K562 (cell line): ENCODE results near the gene PLCL2. TPM values are rescaled to one million over a fixed set of nuclear protein-coding genes. Genes with fewer than 3 reads are reported as not detected.

Experiments
- ATAC-seq: fragments of 200-7000 bp; cut with Tn5 transposase; 3 replicates; pipeline ENCODE4 v1.9.1; 2020; ENCODE audit warnings: moderate library complexity
- BruUV-seq: library from RNA; stranded (reverse); fragments of 400-500 nt; replicated peaks from 2 replicates; lab custom pipeline; 2021; lab: Mats Ljungman, UMichigan
- CTCF ChIA-PET: fragments of 300-600 bp; formaldehyde crosslinking; extraction: SDS; loops from one replicate; lab custom pipeline; 2021; ENCODE audit warnings: low intra/inter-chr PET ratio; lab: Yijun Ruan, JAX
- POLR2A ChIA-PET: fragments of 300-600, 350-650 bp; sonication (Branson Sonifier 250); formaldehyde crosslinking; extraction: SDS; loops from one replicate; lab custom pipeline; 2021; ENCODE audit warnings: antibody characterized with exemption, inconsistent platforms; lab: Yijun Ruan, JAX
- DNase-seq, 4 experiments: peaks; one replicate each; pipeline versions ENCODE4 v3.0.0 to v3.0.0-alpha.2; 2011 to 2018; ENCODE audit warnings: low spot score in 3 of 4, mixed read lengths in 3 of 4; ENCODE audit errors: extremely low read depth in 1 of 4
- FAIRE-seq: peaks from 2 replicates; lab custom pipeline; 2011; peaks lifted over from hg19 to GRCh38; lab: Jason Lieb, UNC
- H2AFZ ChIP-seq: 2 replicates; pipeline ENCODE4 v1.6.0; 2011; ENCODE audit warnings: low read depth, low read length, control low read depth, inconsistent platforms
- H3K27ac ChIP-seq: fragments of 200-600 bp; 3 replicates; pipeline ENCODE4 v1.8.0; 2011; ENCODE audit warnings: low read depth, mild to moderate bottlenecking, control low read depth, inconsistent platforms, low read length, moderate library complexity, mixed read lengths; ENCODE audit errors: extremely low read depth
- H3K27me3 ChIP-seq, 2 experiments: fragments of 300-600 bp in 1 of 2; 2 replicates in 1 of 2; 3 replicates in 1 of 2; pipeline versions ENCODE4 v1.6.0 to v1.8.0; 2011; ENCODE audit warnings: inconsistent platforms in 2 of 2, low read length in 2 of 2, mild to moderate bottlenecking in 1 of 2, mixed read lengths in 1 of 2, moderate library complexity in 1 of 2; ENCODE audit not compliant: control insufficient read depth in 2 of 2, insufficient read depth in 2 of 2
- H3K36me3 ChIP-seq: fragments of 300-600 bp; 3 replicates; pipeline ENCODE4 v1.8.0; 2011; ENCODE audit warnings: mild to moderate bottlenecking, low read length, inconsistent platforms; ENCODE audit not compliant: control insufficient read depth, insufficient read depth
- H3K4me1 ChIP-seq, 2 experiments: fragments of 200-600 bp in 1 of 2; replicated peaks in 1 of 2; 2 replicates in 1 of 2; 3 replicates in 1 of 2; pipeline versions ENCODE4 v1.5.1 to v1.8.0; 2011; ENCODE audit warnings: inconsistent platforms in 2 of 2, low read length in 2 of 2, mild to moderate bottlenecking in 1 of 2, mixed read lengths in 1 of 2, moderate library complexity in 1 of 2; ENCODE audit not compliant: control insufficient read depth in 2 of 2, insufficient read depth in 2 of 2
- H3K4me2 ChIP-seq: 2 replicates; pipeline ENCODE4 v1.6.1; 2011; ENCODE audit warnings: low read length, control low read depth, inconsistent platforms, mixed read lengths; ENCODE audit not compliant: insufficient read depth
- H3K4me3 ChIP-seq: fragments of 200-600 bp; sonication (generic), shearing (Covaris generic); 2 replicates; pipeline ENCODE4 v1.5.1; 2016; ENCODE audit warnings: control low read depth, inconsistent platforms
- H3K79me2 ChIP-seq: fragments of 200-600 bp; 3 replicates; pipeline ENCODE4 v1.8.0; 2011; ENCODE audit warnings: low read length, inconsistent platforms; ENCODE audit not compliant: control insufficient read depth, insufficient read depth
- H3K9ac ChIP-seq, 2 experiments: 2 replicates each; pipeline versions ENCODE4 v1.6.0 to v1.6.1; 2011; ENCODE audit warnings: low read depth in 2 of 2, low read length in 2 of 2, control low read depth in 1 of 2, inconsistent platforms in 1 of 2, mild to moderate bottlenecking in 1 of 2, mixed read lengths in 1 of 2; ENCODE audit not compliant: insufficient read depth in 1 of 2
- H3K9me1 ChIP-seq: one replicate; pipeline ENCODE4 v1.6.0; 2011; ENCODE audit warnings: inconsistent platforms, mild to moderate bottlenecking, low read length, moderate library complexity; ENCODE audit not compliant: control insufficient read depth, insufficient read depth
- H3K9me3 ChIP-seq: replicated peaks from 2 replicates; pipeline ENCODE4 v1.5.1; 2011; ENCODE audit warnings: low read depth, low read length, inconsistent platforms; ENCODE audit not compliant: control insufficient read depth, insufficient read depth
- H4K20me1 ChIP-seq: replicated peaks from 2 replicates; pipeline ENCODE4 v1.6.1; 2011; ENCODE audit warnings: low read length, inconsistent platforms, mixed read lengths; ENCODE audit not compliant: control insufficient read depth, insufficient read depth
- MAFG ChIP-seq: fragments of 450-650 bp; conservative IDR thresholded peaks from 2 replicates; pipeline ENCODE4 v1.6.1; 2016; ENCODE audit warnings: missing genetic modification characterization, missing compliant biosample characterization
- MTA1 ChIP-seq: fragments of 450-650 bp; IDR thresholded peaks from 2 replicates; pipeline ENCODE4 v1.6.1; 2017; ENCODE audit warnings: borderline replicate concordance
- MTF1 ChIP-seq: fragments of 250-450 bp; sonication (Bioruptor Pico); IDR thresholded peaks from 2 replicates; pipeline ENCODE4 v1.9.0; 2021; ENCODE audit warnings: moderate library complexity, mild to moderate bottlenecking, inconsistent platforms, borderline replicate concordance
- POLR3A ChIP-seq: IDR thresholded peaks from 2 replicates; pipeline ENCODE4 v1.6.1; 2011; ENCODE audit warnings: borderline replicate concordance, mild to moderate bottlenecking, moderate library complexity; ENCODE audit not compliant: insufficient read length, insufficient read depth; ENCODE audit errors: extremely low read depth
- SMARCA4 ChIP-seq: fragments of 450-650 bp; IDR thresholded peaks from 2 replicates; pipeline ENCODE4 v1.6.1; 2016
- ZNF165 ChIP-seq: fragments of 250-450 bp; sonication (Bioruptor Pico); IDR thresholded peaks from 2 replicates; pipeline ENCODE4 v1.4.0; 2020; ENCODE audit warnings: borderline replicate concordance
- ZNF232 ChIP-seq: sonication (generic); formaldehyde crosslinking; IDR thresholded peaks from 2 replicates; pipeline ENCODE4 v1.8.0; 2022; ENCODE audit warnings: mild to moderate bottlenecking, missing genetic modification reagents
- ZNF316 ChIP-seq: fragments of 450-650 bp; IDR thresholded peaks from 2 replicates; pipeline ENCODE4 v1.6.1; 2016
- ZNF668 ChIP-seq: fragments of 250-450 bp; sonication (Bioruptor Pico); IDR thresholded peaks from 2 replicates; pipeline ENCODE4 v1.8.0; 2022; ENCODE audit warnings: mild to moderate bottlenecking, inconsistent platforms
- ZNF79 ChIP-seq: fragments of 250-450 bp; sonication (Bioruptor Pico); IDR thresholded peaks from 2 replicates; pipeline ENCODE4 v1.4.0; 2020; ENCODE audit warnings: low read depth, mild to moderate bottlenecking, moderate library complexity
- WGBS: fragments of 100-300 bp; shearing (Covaris generic); methylation state at CpG from one replicate; pipeline ENCODE4 v1.1.6; 2016; ENCODE audit warnings: low coverage, mixed read lengths; ENCODE audit not compliant: insufficient coverage; ENCODE audit errors: missing lambda C conversion rate; 5-methylcytosine and 5-hydroxymethylcytosine counted together
- in situ Hi-C: fragments of 300-500 bp; cut with MboI; formaldehyde crosslinking; loops from 4 replicates; pipeline ENCODE4 v1.15.0; 2018; ENCODE audit warnings: inconsistent platforms, mixed read lengths
- intact Hi-C: fragments of 100-400 bp; cut with micrococcal nuclease; formaldehyde crosslinking; loops from 2 replicates; pipeline ENCODE4 v1.14.2; 2022
- polyA plus RNA-seq, 8 experiments: library from polyadenylated mRNA; depleted of rRNA in 4 of 8; stranded (reverse) in 5 of 8; unstranded in 3 of 8; fragments of >200 nt; fragmentation: Nextera tagmentation in 2 of 8; fragmentation: Illumina TruSeq in 1 of 8; extraction: Ambion mirVana in 2 of 8; extraction: Trizol in 1 of 8; gene quantifications; 2 replicates each; pipeline versions ENCODE4 v1.2.1 to v1.2.3, GENCODE V29; 2011 to 2014; ENCODE audit warnings: inconsistent platforms in 1 of 8, missing spikeins in 1 of 8
- total RNA-seq, 7 experiments: library from RNA; depleted of rRNA in 6 of 7; stranded (reverse); fragments of >200 nt in 6 of 7; fragmentation: Illumina TruSeq in 2 of 7; extraction: Trizol in 2 of 7; gene quantifications; 2 replicates each; pipeline versions ENCODE4 v1.2.1 to v1.2.3, GENCODE V29; 2011 to 2021; ENCODE audit warnings: low replicate concordance in 1 of 7
- TF ChIP-seq, protein P1 (sequence below): fragments of 450-650 bp; IDR thresholded peaks from 2 replicates; pipeline ENCODE4 v1.6.1; 2016; ENCODE audit warnings: mild to moderate bottlenecking
- TF ChIP-seq, protein P2 (sequence below), 2 experiments: fragments of 200-800 bp in 1 of 2; sonication (Bioruptor generic) in 1 of 2; sonication (generic) in 1 of 2; formaldehyde crosslinking in 1 of 2; IDR thresholded peaks in 1 of 2; conservative IDR thresholded peaks in 1 of 2; 2 replicates each; pipeline versions ENCODE4 v1.5.0 to v1.6.1; 2016 to 2020; ENCODE audit warnings: missing compliant biosample characterization in 1 of 2, missing genetic modification characterization in 1 of 2, missing genetic modification reagents in 1 of 2
- TF ChIP-seq, protein P3 (sequence below): sonication (generic); formaldehyde crosslinking; IDR thresholded peaks from 2 replicates; pipeline ENCODE4 v1.8.1; 2023; ENCODE audit warnings: mild to moderate bottlenecking, missing genetic modification reagents
- TF ChIP-seq, protein P4 (sequence below): fragments of 450-650 bp; formaldehyde crosslinking; IDR thresholded peaks from 2 replicates; pipeline ENCODE4 v1.4.0; 2022; ENCODE audit warnings: missing genetic modification characterization
- TF ChIP-seq, protein P5 (sequence below), 2 experiments: fragments of 450-650 bp in 1 of 2; sonication (generic) in 1 of 2; formaldehyde crosslinking; conservative IDR thresholded peaks; 2 replicates each; pipeline versions ENCODE4 v1.4.0 to v1.8.1; 2020 to 2022; ENCODE audit warnings: mild to moderate bottlenecking in 1 of 2, missing genetic modification reagents in 1 of 2

The PLCL2 gene
- total and polyA plus RNA-seq, 9 of the 15 experiments (the other 6 are each of a cell fraction or from before 2014, with no cell fraction given), result 0.03 to 0.18 (median 0.11) TPM; not detected in 2

DNA sequence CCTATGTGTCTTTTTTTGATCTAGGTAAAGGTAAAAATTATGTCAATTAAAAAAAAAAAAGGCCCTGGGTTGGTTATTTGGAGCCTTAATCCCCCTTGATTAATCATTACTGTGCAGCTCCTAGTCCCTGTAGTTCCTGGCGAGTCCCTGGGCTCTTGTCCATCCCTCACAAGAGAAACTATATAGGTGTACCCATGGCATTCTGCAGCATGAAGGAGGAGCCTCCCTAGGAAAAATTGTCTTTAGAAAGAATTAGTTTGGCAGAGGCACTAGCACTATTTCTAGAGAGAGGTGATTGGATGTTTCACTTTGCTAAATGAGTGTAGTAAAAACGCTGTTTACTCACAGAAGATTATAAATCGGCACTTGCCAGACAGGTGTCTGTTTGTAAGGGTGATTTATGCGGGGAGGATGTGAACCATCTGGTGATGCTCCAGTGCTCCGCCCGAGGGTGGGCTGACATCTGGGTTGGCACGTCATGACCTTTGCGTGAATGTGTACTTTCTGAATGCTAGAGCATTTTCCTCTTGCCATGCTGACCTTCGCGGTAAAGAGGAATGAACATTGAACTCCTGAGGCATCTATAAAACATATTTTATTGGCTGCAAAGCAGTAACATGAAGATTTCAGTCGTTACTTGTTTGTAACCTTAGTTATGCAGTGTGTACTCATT, 12.6 kb downstream of the PLCL2 start:
- TF ChIP-seq, protein P1, sequence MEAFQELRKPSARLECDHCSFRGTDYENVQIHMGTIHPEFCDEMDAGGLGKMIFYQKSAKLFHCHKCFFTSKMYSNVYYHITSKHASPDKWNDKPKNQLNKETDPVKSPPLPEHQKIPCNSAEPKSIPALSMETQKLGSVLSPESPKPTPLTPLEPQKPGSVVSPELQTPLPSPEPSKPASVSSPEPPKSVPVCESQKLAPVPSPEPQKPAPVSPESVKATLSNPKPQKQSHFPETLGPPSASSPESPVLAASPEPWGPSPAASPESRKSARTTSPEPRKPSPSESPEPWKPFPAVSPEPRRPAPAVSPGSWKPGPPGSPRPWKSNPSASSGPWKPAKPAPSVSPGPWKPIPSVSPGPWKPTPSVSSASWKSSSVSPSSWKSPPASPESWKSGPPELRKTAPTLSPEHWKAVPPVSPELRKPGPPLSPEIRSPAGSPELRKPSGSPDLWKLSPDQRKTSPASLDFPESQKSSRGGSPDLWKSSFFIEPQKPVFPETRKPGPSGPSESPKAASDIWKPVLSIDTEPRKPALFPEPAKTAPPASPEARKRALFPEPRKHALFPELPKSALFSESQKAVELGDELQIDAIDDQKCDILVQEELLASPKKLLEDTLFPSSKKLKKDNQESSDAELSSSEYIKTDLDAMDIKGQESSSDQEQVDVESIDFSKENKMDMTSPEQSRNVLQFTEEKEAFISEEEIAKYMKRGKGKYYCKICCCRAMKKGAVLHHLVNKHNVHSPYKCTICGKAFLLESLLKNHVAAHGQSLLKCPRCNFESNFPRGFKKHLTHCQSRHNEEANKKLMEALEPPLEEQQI, result no peak
- TF ChIP-seq MTA1 (no peak), MTF1 (CRISPR knock-in tag) (no peak), ZNF668 (no peak), ZNF316 (no peak), MAFG (tag) (no peak), ZNF232 (CRISPR knock-in tag) (no peak), ZNF79 (CRISPR knock-in tag) (no peak), POLR3A (no peak), ZNF165 (no peak), SMARCA4 (no peak)
- TF ChIP-seq, protein P2, sequence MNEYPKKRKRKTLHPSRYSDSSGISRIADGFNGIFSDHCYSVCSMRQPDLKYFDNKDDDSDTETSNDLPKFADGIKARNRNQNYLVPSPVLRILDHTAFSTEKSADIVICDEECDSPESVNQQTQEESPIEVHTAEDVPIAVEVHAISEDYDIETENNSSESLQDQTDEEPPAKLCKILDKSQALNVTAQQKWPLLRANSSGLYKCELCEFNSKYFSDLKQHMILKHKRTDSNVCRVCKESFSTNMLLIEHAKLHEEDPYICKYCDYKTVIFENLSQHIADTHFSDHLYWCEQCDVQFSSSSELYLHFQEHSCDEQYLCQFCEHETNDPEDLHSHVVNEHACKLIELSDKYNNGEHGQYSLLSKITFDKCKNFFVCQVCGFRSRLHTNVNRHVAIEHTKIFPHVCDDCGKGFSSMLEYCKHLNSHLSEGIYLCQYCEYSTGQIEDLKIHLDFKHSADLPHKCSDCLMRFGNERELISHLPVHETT (CRISPR knock-in tag; conservative IDR thresholded peaks at IDR 0.05 in 1 of 2, IDR thresholded peaks at IDR 0.05 in 1 of 2), result no peak
- TF ChIP-seq, protein P3, sequence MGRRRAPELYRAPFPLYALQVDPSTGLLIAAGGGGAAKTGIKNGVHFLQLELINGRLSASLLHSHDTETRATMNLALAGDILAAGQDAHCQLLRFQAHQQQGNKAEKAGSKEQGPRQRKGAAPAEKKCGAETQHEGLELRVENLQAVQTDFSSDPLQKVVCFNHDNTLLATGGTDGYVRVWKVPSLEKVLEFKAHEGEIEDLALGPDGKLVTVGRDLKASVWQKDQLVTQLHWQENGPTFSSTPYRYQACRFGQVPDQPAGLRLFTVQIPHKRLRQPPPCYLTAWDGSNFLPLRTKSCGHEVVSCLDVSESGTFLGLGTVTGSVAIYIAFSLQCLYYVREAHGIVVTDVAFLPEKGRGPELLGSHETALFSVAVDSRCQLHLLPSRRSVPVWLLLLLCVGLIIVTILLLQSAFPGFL, result no peak
- TF ChIP-seq, protein P4, sequence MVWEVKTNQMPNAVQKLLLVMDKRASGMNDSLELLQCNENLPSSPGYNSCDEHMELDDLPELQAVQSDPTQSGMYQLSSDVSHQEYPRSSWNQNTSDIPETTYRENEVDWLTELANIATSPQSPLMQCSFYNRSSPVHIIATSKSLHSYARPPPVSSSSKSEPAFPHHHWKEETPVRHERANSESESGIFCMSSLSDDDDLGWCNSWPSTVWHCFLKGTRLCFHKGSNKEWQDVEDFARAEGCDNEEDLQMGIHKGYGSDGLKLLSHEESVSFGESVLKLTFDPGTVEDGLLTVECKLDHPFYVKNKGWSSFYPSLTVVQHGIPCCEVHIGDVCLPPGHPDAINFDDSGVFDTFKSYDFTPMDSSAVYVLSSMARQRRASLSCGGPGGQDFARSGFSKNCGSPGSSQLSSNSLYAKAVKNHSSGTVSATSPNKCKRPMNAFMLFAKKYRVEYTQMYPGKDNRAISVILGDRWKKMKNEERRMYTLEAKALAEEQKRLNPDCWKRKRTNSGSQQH (CRISPR knock-in tag), result no peak
- TF ChIP-seq, protein P5, sequence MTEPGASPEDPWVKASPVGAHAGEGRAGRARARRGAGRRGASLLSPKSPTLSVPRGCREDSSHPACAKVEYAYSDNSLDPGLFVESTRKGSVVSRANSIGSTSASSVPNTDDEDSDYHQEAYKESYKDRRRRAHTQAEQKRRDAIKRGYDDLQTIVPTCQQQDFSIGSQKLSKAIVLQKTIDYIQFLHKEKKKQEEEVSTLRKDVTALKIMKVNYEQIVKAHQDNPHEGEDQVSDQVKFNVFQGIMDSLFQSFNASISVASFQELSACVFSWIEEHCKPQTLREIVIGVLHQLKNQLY (CRISPR knock-in tag; conservative IDR thresholded peaks at IDR 0.05), result no peak
- POLR2A ChIA-PET, result interaction anchor here (0.7 kb wide), 1 partner anchor 12 kb away, joined by 3 read pairs; no protein-coding TSS in a partner anchor
- Histone ChIP-seq H3K9ac (no peak overlapping the region), H3K4me2 (no peak overlapping the region), H3K9me3 (no peaks in the 10 kb centered on the region), H3K4me1 (no peaks in the 10 kb centered on the region), H2AFZ (no peak overlapping the region), H3K27me3 (peaks cover 4 to 5% of the 10 kb centered on the region in 2 experiments; a peak in 3 of 5 replicates), H4K20me1 (no peaks in the 10 kb centered on the region), H3K27ac (no peak overlapping the region), H3K79me2 (no peaks in the 10 kb centered on the region), H3K9me1 (no peaks in the 10 kb centered on the region), H3K4me3 (no peak overlapping the region), H3K36me3 (no peaks in the 10 kb centered on the region)
- intact Hi-C loops, result no loop called here
- ATAC-seq (no peak), FAIRE-seq (no peak), DNase-seq (no peak)
- in situ Hi-C loops, result no loop called here
- 0% methylated on average over 11 of the region's 11 CpGs for WGBS
- BruUV-seq, result no TSS peak
- CTCF ChIA-PET, result no interaction called here
